ENCODE results near the gene NFIC.

Gene NFIC

GRCh38 chr19:3351702-3352447 is 14.5 kb upstream of the NFIC start:
- TF ChIP-seq CTCF (IDR thresholded peaks at IDR 0.05; ENCODE audit: low read depth, low read length, missing control alignments): no peak
- no peak for DNase-seq (ENCODE audit: extremely low read depth, low read depth)
- H3K4me3 ChIP-seq (replicated peaks; ENCODE audit: low read depth, low read length): no peak overlapping the region

GRCh38 chr19:3353493-3353892 is 12.9 kb upstream of the NFIC start:
- H3K4me3 ChIP-seq (replicated peaks; ENCODE audit: low read depth, low read length): no peak overlapping the region
- no peak for TF ChIP-seq CTCF (IDR thresholded peaks at IDR 0.05; ENCODE audit: low read depth, low read length, missing control alignments)
- DNase-seq (ENCODE audit: extremely low read depth, low read depth): no peak

GRCh38 chr19:3356805-3357204 is 9.6 kb upstream of the NFIC start:
- TF ChIP-seq CTCF (IDR thresholded peaks at IDR 0.05; ENCODE audit: low read depth, low read length, missing control alignments): no peak
- H3K4me3 ChIP-seq (replicated peaks; ENCODE audit: low read depth, low read length): no peak overlapping the region
- DNase-seq (ENCODE audit: extremely low read depth, low read depth): no peak

DNA sequence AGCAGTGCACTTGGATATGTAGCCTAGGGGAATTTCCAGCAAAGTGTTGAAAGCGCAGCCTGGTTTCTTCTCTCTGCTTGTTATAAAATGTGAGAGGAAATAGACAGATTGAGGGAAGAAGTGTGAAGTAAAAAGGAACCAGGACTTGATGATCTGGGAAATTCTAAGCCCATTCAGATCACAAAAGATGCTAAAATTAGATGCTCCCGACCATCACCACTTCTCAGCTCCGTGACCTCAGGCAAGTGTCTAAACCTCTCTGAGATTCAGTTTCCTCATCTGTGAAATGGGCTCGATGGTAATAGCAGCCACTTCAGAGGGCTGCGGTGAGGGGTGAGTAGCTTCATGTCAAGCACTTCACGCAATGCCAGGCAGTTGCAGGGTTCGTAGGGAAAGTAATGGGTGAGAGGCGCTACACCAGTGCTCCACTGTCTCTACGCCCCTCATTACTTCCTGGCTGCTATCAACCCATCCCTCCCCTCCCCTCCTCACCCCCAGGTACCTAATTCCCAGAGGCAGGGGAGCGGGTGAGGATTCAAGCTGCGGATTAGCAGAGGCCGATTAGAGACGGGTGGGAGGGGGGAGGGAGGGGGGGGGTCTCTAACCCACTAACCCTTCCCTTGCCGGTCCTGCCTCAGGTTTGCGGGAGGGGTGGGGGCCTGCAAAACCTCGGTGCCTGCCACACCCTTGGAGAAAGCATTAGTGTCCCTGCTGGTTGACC is 9.0 kb upstream of the NFIC start:
- no peak overlapping the region for H3K4me3 ChIP-seq (replicated peaks; ENCODE audit: low read depth, low read length)

GRCh38 chr19:3357992-3358688 is 8.2 kb upstream of the NFIC start:
- H3K4me3 ChIP-seq (replicated peaks; ENCODE audit: low read depth, low read length): peak overlapping the region; percentile 52
- TF ChIP-seq CTCF (IDR thresholded peaks at IDR 0.05; ENCODE audit: low read depth, low read length, missing control alignments): no peak

More for the DNA sequence above, 9.0 kb upstream of the NFIC start:
- no peak for DNase-seq (ENCODE audit: extremely low read depth, low read depth)
- no peak for TF ChIP-seq CTCF (IDR thresholded peaks at IDR 0.05; ENCODE audit: low read depth, low read length, missing control alignments)

DNA sequence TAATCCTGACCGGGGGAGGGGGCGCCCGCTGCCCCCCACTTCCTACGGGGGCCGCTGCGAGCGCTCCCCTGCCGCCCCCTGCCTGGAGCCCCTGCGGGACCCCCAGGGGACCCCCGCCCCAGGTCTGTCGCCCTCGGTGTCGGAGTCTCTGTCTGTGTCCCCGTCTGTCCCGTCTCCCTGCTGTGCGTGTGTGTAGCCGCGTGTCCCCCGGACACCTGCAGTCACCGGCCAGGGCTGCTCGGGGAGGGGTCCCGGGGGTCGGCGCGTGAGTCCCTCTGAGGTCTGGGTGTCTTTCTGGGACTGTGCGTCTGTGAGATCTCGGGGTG is 7.7 kb upstream of the NFIC start:
- no peak for TF ChIP-seq CTCF (IDR thresholded peaks at IDR 0.05; ENCODE audit: low read depth, low read length, missing control alignments)
- H3K4me3 ChIP-seq (replicated peaks; ENCODE audit: low read depth, low read length): peak overlapping the region; percentile 52
- no peak for DNase-seq (ENCODE audit: extremely low read depth, low read depth)

More at GRCh38 chr19:3357992-3358688, 8.2 kb upstream of the NFIC start:
- DNase-seq (ENCODE audit: extremely low read depth, low read depth): no peak
